Measurements from ENCODE around the gene MITF. TPM values are rescaled to one million over a fixed set of nuclear protein-coding genes. Genes with fewer than 3 reads are reported as not detected.

Gene MITF
- total RNA-seq, 1 donor from 2014 or later, result 6.0 TPM

DNA sequence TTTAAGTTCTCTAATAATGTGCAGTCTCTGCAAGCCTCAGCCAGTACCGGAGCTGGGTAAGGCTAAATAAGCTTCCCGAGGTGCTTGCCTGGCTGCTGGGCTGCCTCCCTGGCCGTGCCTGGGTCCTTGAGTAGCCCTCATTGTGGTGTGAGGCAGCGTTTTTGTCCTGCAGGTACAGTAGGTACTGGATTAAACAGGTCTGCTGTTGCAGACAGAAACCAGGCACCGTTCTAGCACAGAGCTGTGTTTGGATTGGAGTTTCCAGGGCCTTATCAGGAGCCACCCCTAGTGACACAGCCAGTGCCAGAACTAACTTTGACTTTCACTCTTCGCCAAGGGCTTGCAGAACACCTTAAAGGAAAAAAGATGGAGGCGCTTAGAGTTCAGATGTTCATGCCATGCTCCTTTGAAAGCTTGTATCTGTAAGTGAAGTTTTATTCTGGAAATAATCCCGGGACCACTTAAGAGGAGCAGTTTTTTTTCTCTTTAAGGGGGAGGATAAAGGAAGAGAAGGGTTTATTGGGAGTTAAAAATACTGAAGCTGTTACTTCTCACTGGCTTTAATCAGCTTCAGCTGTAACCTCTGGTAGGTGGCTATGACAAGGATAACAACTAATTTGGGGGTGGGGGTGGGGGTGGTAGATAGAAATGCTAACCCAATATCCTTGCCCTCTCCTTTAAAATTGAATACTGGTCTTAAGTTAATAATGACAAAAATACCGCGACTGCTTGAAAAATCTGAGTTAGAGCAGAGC lies 126.8 kb downstream of the MITF start:
- no peaks in the 10 kb centered on the region for H3K36me3 Mint-ChIP-seq (ENCODE audit: low read depth, unreplicated experiment)
- H3K27me3 Mint-ChIP-seq (ENCODE audit: low read depth, unreplicated experiment), result no peaks in the 10 kb centered on the region
- no peak overlapping the region for H3K27ac Mint-ChIP-seq (ENCODE audit: unreplicated experiment)
- TF ChIP-seq, protein P1, sequence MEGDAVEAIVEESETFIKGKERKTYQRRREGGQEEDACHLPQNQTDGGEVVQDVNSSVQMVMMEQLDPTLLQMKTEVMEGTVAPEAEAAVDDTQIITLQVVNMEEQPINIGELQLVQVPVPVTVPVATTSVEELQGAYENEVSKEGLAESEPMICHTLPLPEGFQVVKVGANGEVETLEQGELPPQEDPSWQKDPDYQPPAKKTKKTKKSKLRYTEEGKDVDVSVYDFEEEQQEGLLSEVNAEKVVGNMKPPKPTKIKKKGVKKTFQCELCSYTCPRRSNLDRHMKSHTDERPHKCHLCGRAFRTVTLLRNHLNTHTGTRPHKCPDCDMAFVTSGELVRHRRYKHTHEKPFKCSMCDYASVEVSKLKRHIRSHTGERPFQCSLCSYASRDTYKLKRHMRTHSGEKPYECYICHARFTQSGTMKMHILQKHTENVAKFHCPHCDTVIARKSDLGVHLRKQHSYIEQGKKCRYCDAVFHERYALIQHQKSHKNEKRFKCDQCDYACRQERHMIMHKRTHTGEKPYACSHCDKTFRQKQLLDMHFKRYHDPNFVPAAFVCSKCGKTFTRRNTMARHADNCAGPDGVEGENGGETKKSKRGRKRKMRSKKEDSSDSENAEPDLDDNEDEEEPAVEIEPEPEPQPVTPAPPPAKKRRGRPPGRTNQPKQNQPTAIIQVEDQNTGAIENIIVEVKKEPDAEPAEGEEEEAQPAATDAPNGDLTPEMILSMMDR (IDR thresholded peaks at IDR 0.05; ENCODE audit: insufficient read depth, low read depth, low read length), result no peak
- TF ChIP-seq EZH2 (IDR thresholded peaks at IDR 0.05; ENCODE audit: insufficient read depth, low read length), result no peak
- DNase-seq (ENCODE audit: low read depth) (no peak), FAIRE-seq (no peak)
- no peaks in the 10 kb centered on the region for H4K20me1 ChIP-seq (ENCODE audit: insufficient read depth, low read length)
- no peak overlapping the region for H3K9ac ChIP-seq (ENCODE audit: low read length)
- no peaks in the 10 kb centered on the region for H3K9me3 ChIP-seq (ENCODE audit: insufficient read depth, low read depth, low read length)
- peaks cover 2% of the 10 kb centered on the region for H3K9me3 Mint-ChIP-seq (ENCODE audit: unreplicated experiment)
- H2AFZ ChIP-seq (ENCODE audit: low read depth, low read length), result no peak overlapping the region
- H3K79me2 ChIP-seq (ENCODE audit: insufficient read depth, low read length), result no peaks in the 10 kb centered on the region
- H3K27ac ChIP-seq (ENCODE audit: low read depth, low read length), result no peak overlapping the region
- no peaks in the 10 kb centered on the region for H3K27me3 ChIP-seq (ENCODE audit: insufficient read depth, low read length)
- no peak overlapping the region for H3K4me3 ChIP-seq (ENCODE audit: insufficient read depth, low read depth, low read length)
- H3K36me3 ChIP-seq (ENCODE audit: insufficient read depth, low read length), result no peaks in the 10 kb centered on the region
- peaks cover 20% of the 10 kb centered on the region for H3K4me1 Mint-ChIP-seq (ENCODE audit: low read depth, unreplicated experiment)
- H3K4me2 ChIP-seq (ENCODE audit: low read length), result peak overlapping the region; percentile 45
- H3K4me1 ChIP-seq (ENCODE audit: insufficient read depth, low read length), result peaks cover 15% of the 10 kb centered on the region
- H3K4me3 Mint-ChIP-seq (ENCODE audit: unreplicated experiment), result no peak overlapping the region

DNA sequence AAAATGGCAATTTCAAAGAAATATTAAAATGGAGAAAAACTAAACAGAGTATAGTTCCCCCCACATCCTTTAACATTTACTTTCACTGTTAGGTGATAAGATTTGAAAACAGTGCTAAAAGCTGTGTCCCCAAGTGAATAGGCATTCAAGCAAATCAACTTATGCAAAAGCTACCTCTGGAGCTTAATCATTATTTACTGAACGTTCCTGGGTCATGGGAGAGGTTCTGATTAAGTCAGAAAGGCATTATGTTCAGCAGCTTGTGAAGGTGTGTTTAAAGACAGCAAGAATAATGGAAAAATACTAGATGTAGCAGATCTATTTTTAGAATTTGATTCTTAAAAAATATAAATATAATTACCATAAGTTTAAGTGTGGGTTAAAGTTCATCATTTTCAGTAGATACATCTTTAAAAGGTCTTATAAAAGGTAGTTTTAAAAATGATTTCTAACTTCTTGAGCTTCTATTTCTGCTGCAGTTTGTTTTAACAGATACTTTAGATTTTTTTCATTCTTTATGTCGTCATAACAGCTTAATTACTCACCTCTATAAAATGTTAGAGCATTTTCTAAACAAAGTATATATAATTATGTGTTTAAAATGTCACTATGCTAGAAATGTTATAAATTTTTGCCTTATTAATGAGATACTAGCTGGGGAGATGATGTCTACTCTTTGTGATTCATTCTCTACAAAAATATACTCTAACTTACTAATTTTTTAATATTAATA lies 127.9 kb downstream of the MITF start:
- Mint-ChIP-seq H3K4me3 (ENCODE audit: unreplicated experiment) (no peak overlapping the region), H3K9me3 (ENCODE audit: unreplicated experiment) (peaks cover 2% of the 10 kb centered on the region), H3K27me3 (ENCODE audit: low read depth, unreplicated experiment) (no peaks in the 10 kb centered on the region), H3K36me3 (ENCODE audit: low read depth, unreplicated experiment) (no peaks in the 10 kb centered on the region), H3K27ac (ENCODE audit: unreplicated experiment) (no peak overlapping the region), H3K4me1 (ENCODE audit: low read depth, unreplicated experiment) (peaks cover 20% of the 10 kb centered on the region)
- H3K4me1 ChIP-seq (ENCODE audit: insufficient read depth, low read length), result peaks cover 15% of the 10 kb centered on the region
- FAIRE-seq, result no peak
- TF ChIP-seq EZH2 (IDR thresholded peaks at IDR 0.05; ENCODE audit: insufficient read depth, low read length), result no peak
- TF ChIP-seq, protein P1 (IDR thresholded peaks at IDR 0.05; ENCODE audit: insufficient read depth, low read depth, low read length), result no peak
- H3K27me3 ChIP-seq (ENCODE audit: insufficient read depth, low read length), result no peaks in the 10 kb centered on the region
- peak; percentile 47 for DNase-seq (ENCODE audit: low read depth)
- H3K9me3 ChIP-seq (ENCODE audit: insufficient read depth, low read depth, low read length), result no peaks in the 10 kb centered on the region
- H3K9ac ChIP-seq (ENCODE audit: low read length), result no peak overlapping the region
- peak overlapping the region; percentile 45 for H3K4me2 ChIP-seq (ENCODE audit: low read length)
- no peaks in the 10 kb centered on the region for H3K79me2 ChIP-seq (ENCODE audit: insufficient read depth, low read length)
- no peak overlapping the region for H2AFZ ChIP-seq (ENCODE audit: low read depth, low read length)
- H4K20me1 ChIP-seq (ENCODE audit: insufficient read depth, low read length), result no peaks in the 10 kb centered on the region
- no peak overlapping the region for H3K4me3 ChIP-seq (ENCODE audit: insufficient read depth, low read depth, low read length)
- H3K36me3 ChIP-seq (ENCODE audit: insufficient read depth, low read length), result no peaks in the 10 kb centered on the region
- H3K27ac ChIP-seq (ENCODE audit: low read depth, low read length), result no peak overlapping the region
